Smooth muscle cell (in vitro differentiated cells): Measurements from ENCODE around the gene PRKCA. TPM values are rescaled to one million over a fixed set of nuclear protein-coding genes. Genes with fewer than 3 reads are reported as not detected.

Source experiments
- DNase-seq: peaks from one replicate; lab custom pipeline; 2025; ENCODE audit not compliant: unreplicated experiment; lab: John Stamatoyannopoulos, UW
- H2AFZ ChIP-seq: fragments of 200-600 bp; sonication (generic); 2 replicates; pipeline ENCODE4 v1.6.0; 2016; ENCODE audit warnings: antibody characterized with exemption, low read depth, mild to moderate bottlenecking
- H3F3A ChIP-seq: fragments of 200-600 bp; sonication (generic); 2 replicates; pipeline ENCODE4 v1.6.0; 2017; ENCODE audit warnings: antibody characterized with exemption, low read depth
- H3K27ac ChIP-seq: fragments of 200-600 bp; sonication (generic); 2 replicates; pipeline ENCODE4 v1.5.1; 2016; ENCODE audit warnings: low read depth, mild to moderate bottlenecking
- H3K27me3 ChIP-seq: fragments of 200-600 bp; sonication (generic); 2 replicates; pipeline ENCODE4 v1.6.1; 2016; ENCODE audit warnings: low read depth, mild to moderate bottlenecking
- H3K36me3 ChIP-seq: fragments of 200-600 bp; sonication (generic); 2 replicates; pipeline ENCODE4 v1.5.1; 2016; ENCODE audit warnings: low read depth
- H3K4me1 ChIP-seq: fragments of 200-600 bp; sonication (generic); 2 replicates; pipeline ENCODE4 v1.5.1; 2016; ENCODE audit warnings: low read depth
- H3K4me2 ChIP-seq: fragments of 200-600 bp; sonication (generic); 2 replicates; pipeline ENCODE4 v1.6.0; 2016; ENCODE audit warnings: mild to moderate bottlenecking
- H3K4me3 ChIP-seq: fragments of 200-600 bp; sonication (generic); 2 replicates; pipeline ENCODE4 v1.5.1; 2016; ENCODE audit warnings: mild to moderate bottlenecking
- H3K79me2 ChIP-seq: fragments of 200-600 bp; sonication (generic); 2 replicates; pipeline ENCODE4 v1.6.0; 2016; ENCODE audit warnings: low read depth, mild to moderate bottlenecking
- H3K9ac ChIP-seq: fragments of 200-600 bp; sonication (generic); 2 replicates; pipeline ENCODE4 v1.6.0; 2016; ENCODE audit warnings: low read depth
- H3K9me3 ChIP-seq: fragments of 200-600 bp; sonication (generic); replicated peaks from 2 replicates; pipeline ENCODE4 v1.5.1; 2016; ENCODE audit warnings: low read depth
- H4K20me1 ChIP-seq: fragments of 200-600 bp; sonication (generic); 2 replicates; pipeline ENCODE4 v1.6.0; 2016; ENCODE audit warnings: low read depth
- WGBS: methylation state at CpG from one replicate; pipeline ENCODE4 v1.1.7; 2016; ENCODE audit warnings: low lambda C conversion rate; 5-methylcytosine and 5-hydroxymethylcytosine counted together
- microRNA counts: library from miRNA; unstranded; fragments of <30 nt; microRNA quantifications from one replicate; lab custom pipeline; 2016
- microRNA-seq: library from miRNA; unstranded; fragments of <30 nt; microRNA quantifications from one replicate; pipeline ENCODE4, GENCODE V29; 2016; ENCODE audit warnings: borderline number of aligned reads
- polyA plus RNA-seq: library from polyadenylated mRNA; unstranded; fragments of >200 nt; fragmentation: Nextera tagmentation; extraction: Ambion mirVana; gene quantifications from 2 replicates; pipeline ENCODE4 v1.2.1, GENCODE V29; 2016
- small RNA-seq: library from RNA; depleted of rRNA; stranded (forward); fragments of <200 nt; gene quantifications from one replicate; pipeline ENCODE3, GENCODE V24; 2014
- total RNA-seq: library from RNA; depleted of rRNA; stranded (reverse); fragments of >200 nt; gene quantifications from 2 replicates; pipeline ENCODE4 v1.2.3, GENCODE V29; 2014
- TF ChIP-seq, protein P1 (sequence below): fragments of 200-600 bp; sonication (generic); IDR thresholded peaks from 2 replicates; pipeline ENCODE4 v1.5.1; 2017; ENCODE audit warnings: borderline replicate concordance, mild to moderate bottlenecking, antibody characterized with exemption; ENCODE audit not compliant: insufficient read depth, poor library complexity, severe bottlenecking

Gene PRKCA
- total and polyA plus RNA-seq, 2 experiments from 2014 or later, result 0.78 to 7.1 TPM

GRCh38 chr17:66858226-66859083, 556.0 kb downstream of the PRKCA start:
- H3K4me3 ChIP-seq, result no peak overlapping the region
- H3K27me3 ChIP-seq, result peaks cover 4% of the 10 kb centered on the region
- TF ChIP-seq, protein P1, sequence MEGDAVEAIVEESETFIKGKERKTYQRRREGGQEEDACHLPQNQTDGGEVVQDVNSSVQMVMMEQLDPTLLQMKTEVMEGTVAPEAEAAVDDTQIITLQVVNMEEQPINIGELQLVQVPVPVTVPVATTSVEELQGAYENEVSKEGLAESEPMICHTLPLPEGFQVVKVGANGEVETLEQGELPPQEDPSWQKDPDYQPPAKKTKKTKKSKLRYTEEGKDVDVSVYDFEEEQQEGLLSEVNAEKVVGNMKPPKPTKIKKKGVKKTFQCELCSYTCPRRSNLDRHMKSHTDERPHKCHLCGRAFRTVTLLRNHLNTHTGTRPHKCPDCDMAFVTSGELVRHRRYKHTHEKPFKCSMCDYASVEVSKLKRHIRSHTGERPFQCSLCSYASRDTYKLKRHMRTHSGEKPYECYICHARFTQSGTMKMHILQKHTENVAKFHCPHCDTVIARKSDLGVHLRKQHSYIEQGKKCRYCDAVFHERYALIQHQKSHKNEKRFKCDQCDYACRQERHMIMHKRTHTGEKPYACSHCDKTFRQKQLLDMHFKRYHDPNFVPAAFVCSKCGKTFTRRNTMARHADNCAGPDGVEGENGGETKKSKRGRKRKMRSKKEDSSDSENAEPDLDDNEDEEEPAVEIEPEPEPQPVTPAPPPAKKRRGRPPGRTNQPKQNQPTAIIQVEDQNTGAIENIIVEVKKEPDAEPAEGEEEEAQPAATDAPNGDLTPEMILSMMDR, result no peak
- H3K36me3 ChIP-seq, result no peaks in the 10 kb centered on the region
- H3K79me2 ChIP-seq, result no peaks in the 10 kb centered on the region
- no peak for DNase-seq
- no peak overlapping the region for H3K9ac ChIP-seq
- H3K4me2 ChIP-seq, result no peak overlapping the region
- WGBS, result 91% methylated on average over 12 of the region's 12 CpGs
- no peak overlapping the region for H3K27ac ChIP-seq
- no peaks in the 10 kb centered on the region for H3K9me3 ChIP-seq
- H2AFZ ChIP-seq, result no peak overlapping the region
- no peaks in the 10 kb centered on the region for H3F3A ChIP-seq
- H3K4me1 ChIP-seq, result no peaks in the 10 kb centered on the region
- H4K20me1 ChIP-seq, result no peaks in the 10 kb centered on the region

GRCh38 chr17:66859353-66859752, 556.9 kb downstream of the PRKCA start:
- TF ChIP-seq, protein P1, result no peak
- no peaks in the 10 kb centered on the region for H3K4me1 ChIP-seq
- no peak overlapping the region for H3K4me3 ChIP-seq
- H3K9ac ChIP-seq, result no peak overlapping the region
- 82% methylated on average over 8 of the region's 8 CpGs for WGBS
- no peaks in the 10 kb centered on the region for H3F3A ChIP-seq
- DNase-seq, result no peak
- H2AFZ ChIP-seq, result no peak overlapping the region
- H3K4me2 ChIP-seq, result no peak overlapping the region
- H3K79me2 ChIP-seq, result no peaks in the 10 kb centered on the region
- peaks cover 4% of the 10 kb centered on the region for H3K27me3 ChIP-seq
- H3K36me3 ChIP-seq, result no peaks in the 10 kb centered on the region
- no peak overlapping the region for H3K27ac ChIP-seq
- H3K9me3 ChIP-seq, result no peaks in the 10 kb centered on the region
- H4K20me1 ChIP-seq, result no peaks in the 10 kb centered on the region

DNA sequence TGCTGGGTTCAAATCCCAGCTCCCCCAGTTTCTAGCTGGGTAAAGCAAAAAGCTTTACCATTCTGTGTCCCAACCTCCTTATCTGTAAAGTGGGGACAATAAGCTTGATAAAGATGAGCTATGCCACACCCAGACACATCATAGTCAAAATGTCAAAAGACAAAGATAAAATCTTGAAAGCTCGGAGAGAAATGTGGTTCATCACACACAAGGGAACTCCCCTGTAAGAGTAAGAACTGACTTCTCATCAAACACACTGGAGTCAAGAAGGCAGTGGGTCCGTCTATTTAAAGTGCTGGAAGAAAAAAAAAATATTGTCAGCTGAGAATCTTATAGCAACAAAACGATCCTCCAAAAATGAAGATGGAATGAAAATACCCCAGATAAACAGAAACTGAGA, 557.8 kb downstream of the PRKCA start:
- Histone ChIP-seq H3K9me3 (no peaks in the 10 kb centered on the region), H3K4me1 (no peaks in the 10 kb centered on the region), H3K36me3 (no peaks in the 10 kb centered on the region), H4K20me1 (no peaks in the 10 kb centered on the region), H3K4me3 (no peak overlapping the region), H3K79me2 (no peaks in the 10 kb centered on the region), H3K4me2 (no peak overlapping the region), H3F3A (no peaks in the 10 kb centered on the region), H2AFZ (no peak overlapping the region), H3K27ac (no peak overlapping the region), H3K9ac (no peak overlapping the region), H3K27me3 (peaks cover 4% of the 10 kb centered on the region)
- no peak for DNase-seq
- WGBS, result 79% methylated on average over 3 of the region's 3 CpGs
- TF ChIP-seq, protein P1, result no peak

MicroRNA genes within 50 kb of the gene (microRNA counts, 767-probe panel; counts per million panel counts)
- microRNA hsa-miR-634 (lab: Ali Mortazavi, UCI), result 183 counts per million

Small RNA genes within 50 kb of the gene (microRNA-seq; reads per million reads assigned to microRNA genes)
- gene MIR634, result not detected

Small RNA genes within 50 kb of the gene (small RNA-seq; reads per million reads assigned to genes)
- gene MIR634 (not detected), gene RN7SL735P (not detected), gene RNA5SP444 (0.13 reads per million), gene RNA5SP445 (not detected), gene RNU6-928P (not detected)

Other genes with a start within 250 kb of the PRKCA start
- 8.3 and 11.6 TPM in 2 replicates for gene CEP112, start 110.5 kb upstream of the PRKCA start, total RNA-seq
- 8.7 and 9.9 TPM in 2 replicates for gene CEP112, start 110.5 kb upstream of the PRKCA start, polyA plus RNA-seq
- not detected in 2 replicates for gene APOH, start 73.2 kb upstream of the PRKCA start, total RNA-seq
- not detected in 2 replicates for gene APOH, start 73.2 kb upstream of the PRKCA start, polyA plus RNA-seq